ENCODE results near the gene POPDC2.
A peak's percentile ranks its signal among the peaks of the same experiment; 100 is the strongest.

POPDC2 gene

DNA sequence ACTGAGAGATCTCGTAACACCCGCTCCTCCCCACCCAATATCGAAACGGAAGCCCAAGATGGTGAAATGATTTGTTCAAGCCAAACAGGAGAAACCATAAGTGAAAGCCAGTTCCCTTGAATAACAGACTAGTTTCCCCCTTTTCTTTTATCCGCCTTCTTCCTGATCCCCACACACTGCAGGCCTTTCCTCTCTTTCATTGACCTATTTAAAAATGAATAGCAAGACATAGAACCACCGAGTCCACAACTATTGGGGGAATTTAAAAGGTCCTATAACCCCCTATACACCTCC, 17.2 kb upstream of the POPDC2 start:
- peak overlapping the region; percentile 98 for H3K4me3 Mint-ChIP-seq
- no peaks in the 10 kb centered on the region for H3K27me3 Mint-ChIP-seq
- H3K4me1 Mint-ChIP-seq (ENCODE audit: low read depth) = peaks cover 36% of the 10 kb centered on the region
- H3K27ac Mint-ChIP-seq = peak overlapping the region; percentile 90
- no peaks in the 10 kb centered on the region for H3K9me3 Mint-ChIP-seq
- peaks cover 21% of the 10 kb centered on the region for H3K36me3 Mint-ChIP-seq (ENCODE audit: low read depth)

DNA sequence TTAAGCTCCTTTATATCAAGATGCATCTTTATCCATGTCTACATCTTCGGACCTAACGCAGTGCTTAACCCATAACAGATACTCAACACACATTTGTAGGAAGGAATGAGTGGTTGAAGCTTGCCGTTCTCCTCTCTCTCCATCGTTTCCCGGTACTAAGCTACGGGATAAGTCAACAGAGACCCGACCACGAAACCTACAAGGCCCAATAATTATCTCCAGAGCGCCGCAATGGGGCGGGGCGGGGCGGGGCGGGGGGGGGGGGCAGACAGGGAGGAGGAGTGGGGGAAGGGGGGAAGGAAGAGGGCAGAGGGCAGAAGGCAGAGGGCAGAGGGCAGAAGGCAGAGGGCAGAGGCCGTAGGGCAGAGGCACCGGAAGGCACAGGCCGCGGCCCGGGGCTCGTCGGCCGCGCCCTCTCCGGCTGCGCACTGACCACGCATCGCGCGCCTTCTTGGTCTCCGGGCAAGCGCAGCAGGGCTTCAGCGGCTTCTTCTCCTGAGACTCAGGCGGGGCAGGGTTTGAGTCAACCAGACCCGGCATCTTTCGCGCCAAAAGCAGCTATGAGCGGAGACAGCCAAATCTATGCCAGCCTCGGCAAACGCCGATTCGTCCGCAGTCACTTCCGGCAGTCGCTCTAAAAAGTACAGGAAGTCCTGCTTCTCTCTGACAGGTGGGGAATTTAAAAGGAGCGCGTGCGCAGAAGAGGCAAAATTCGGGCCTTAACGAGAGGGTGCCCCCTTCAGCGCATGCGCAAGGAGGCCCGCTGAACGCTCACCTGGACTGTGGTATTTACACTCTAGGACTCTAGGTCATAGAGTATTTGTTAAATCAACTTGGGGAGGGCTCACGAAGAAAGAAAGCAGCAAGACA, 16.6 kb upstream of the POPDC2 start, which contains the start of gene COX17:
TSS of gene COX17 (minus strand) at position 636 of the 870 bp plus-strand sequence. CDS start at position 540, 96 bp downstream.
- Mint-ChIP-seq H3K4me1 (ENCODE audit: low read depth) (peaks cover 40% of the 10 kb centered on the region), H3K9me3 (no peaks in the 10 kb centered on the region), H3K36me3 (ENCODE audit: low read depth) (peaks cover 25% of the 10 kb centered on the region), H3K27ac (peak within 1 kb of the TSS; percentile 90), H3K4me3 (peak within 1 kb of the TSS; percentile 98), H3K27me3 (no peaks in the 10 kb centered on the region)

DNA sequence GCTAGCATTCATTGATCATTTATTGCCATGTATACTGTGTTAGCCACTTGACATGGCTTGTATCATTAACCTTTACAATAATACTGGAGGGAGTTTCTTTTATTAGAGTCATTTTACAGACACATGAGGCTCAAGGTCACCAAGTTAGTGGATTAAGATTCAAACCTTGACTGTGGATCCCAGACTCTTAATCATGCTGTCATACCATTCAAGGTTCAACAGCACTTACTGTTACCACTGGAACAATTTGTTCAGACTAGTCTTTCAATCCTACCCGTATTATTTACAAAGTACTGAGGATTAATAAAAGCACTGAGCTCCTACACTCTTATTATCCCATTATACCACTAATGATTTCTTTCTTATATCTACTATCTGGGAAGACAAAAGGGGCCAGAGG, 15.6 kb upstream of the POPDC2 start:
- H3K4me1 Mint-ChIP-seq (ENCODE audit: low read depth) = peaks cover 42% of the 10 kb centered on the region
- peak overlapping the region; percentile 90 for H3K27ac Mint-ChIP-seq
- H3K27me3 Mint-ChIP-seq = no peaks in the 10 kb centered on the region
- H3K36me3 Mint-ChIP-seq (ENCODE audit: low read depth) = peaks cover 34% of the 10 kb centered on the region
- peak overlapping the region; percentile 98 for H3K4me3 Mint-ChIP-seq
- H3K9me3 Mint-ChIP-seq = no peaks in the 10 kb centered on the region

DNA sequence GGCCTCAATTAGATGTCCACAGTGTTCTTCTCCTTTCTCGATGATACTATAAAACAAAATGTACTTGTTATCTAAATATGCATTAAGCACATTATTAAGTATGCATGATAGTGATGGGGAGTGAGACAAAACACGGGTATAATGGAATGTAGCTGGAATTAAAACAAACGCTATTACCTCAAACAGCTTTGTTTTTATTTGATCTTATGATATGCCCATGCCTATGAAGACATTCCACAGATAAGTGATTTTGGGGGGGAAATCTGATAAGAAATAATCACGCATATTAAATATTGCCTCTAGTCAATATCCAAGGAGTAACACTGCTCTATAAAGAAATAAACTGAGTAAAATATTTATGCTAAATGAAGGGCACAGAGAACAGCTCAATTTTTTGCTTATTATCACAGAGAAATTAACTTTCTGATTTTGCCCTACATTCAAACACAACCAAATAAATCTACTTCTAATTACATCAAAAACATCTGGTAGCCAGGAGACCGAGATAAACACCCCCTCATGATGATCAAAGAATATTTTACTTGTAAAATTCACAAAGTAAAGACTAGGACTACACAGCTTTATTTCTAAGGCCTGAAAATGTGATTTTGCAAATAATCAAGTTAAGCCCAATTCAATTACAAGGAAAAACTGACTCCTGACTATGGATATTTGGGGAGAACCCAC, 14.9 kb upstream of the POPDC2 start:
- peak overlapping the region; percentile 98 for H3K4me3 Mint-ChIP-seq
- no peaks in the 10 kb centered on the region for H3K9me3 Mint-ChIP-seq
- peaks cover 45% of the 10 kb centered on the region for H3K4me1 Mint-ChIP-seq (ENCODE audit: low read depth)
- H3K36me3 Mint-ChIP-seq (ENCODE audit: low read depth) = peaks cover 38% of the 10 kb centered on the region
- H3K27me3 Mint-ChIP-seq = no peaks in the 10 kb centered on the region
- H3K27ac Mint-ChIP-seq = peak overlapping the region; percentile 61

DNA sequence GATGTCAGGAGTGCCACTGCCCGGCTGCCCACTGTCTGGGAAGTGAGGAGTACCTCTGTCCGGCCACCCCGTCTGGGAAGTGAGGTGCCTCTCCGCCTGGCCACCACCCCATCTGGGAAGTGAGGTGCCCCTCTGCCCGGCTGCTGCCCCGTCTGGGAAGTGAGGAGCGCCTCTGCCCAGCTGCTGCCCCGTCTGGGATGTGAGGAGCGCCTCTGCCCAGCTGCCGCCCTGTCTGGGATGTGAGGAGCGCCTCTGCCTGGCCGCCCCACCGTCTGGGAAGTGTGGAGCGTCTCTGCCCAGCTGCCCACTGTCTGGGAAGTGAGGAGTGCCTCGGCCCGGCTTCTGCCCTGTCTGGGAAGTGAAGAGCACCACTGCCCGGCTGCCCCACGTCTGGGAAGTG, 13.5 kb upstream of the POPDC2 start:
- Mint-ChIP-seq H3K4me1 (ENCODE audit: low read depth) (peaks cover 51% of the 10 kb centered on the region), H3K27ac (no peak overlapping the region), H3K36me3 (ENCODE audit: low read depth) (peaks cover 53% of the 10 kb centered on the region), H3K27me3 (no peaks in the 10 kb centered on the region), H3K9me3 (no peaks in the 10 kb centered on the region), H3K4me3 (no peak overlapping the region)

DNA sequence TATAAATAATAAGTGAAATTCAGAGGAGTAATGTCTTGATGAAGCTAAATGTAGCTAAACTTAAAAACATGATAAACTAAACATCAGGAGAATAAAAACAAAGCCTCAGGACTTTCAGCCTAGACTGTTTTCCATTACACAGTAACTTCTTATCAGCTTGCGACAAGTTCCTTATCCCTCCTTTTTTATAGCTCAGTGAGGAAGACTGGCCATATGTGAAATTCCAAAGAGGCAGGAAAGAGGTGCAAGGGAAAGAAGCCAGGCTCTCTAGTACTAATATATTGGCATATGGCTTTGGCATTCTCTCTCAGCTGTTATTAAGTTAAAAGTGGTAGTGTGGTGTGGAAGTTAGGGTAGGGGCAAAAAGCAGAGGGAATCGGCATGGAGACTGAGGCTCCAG, 12.4 kb upstream of the POPDC2 start:
- H3K4me3 Mint-ChIP-seq = no peak overlapping the region
- no peak overlapping the region for H3K27ac Mint-ChIP-seq
- H3K27me3 Mint-ChIP-seq = no peaks in the 10 kb centered on the region
- H3K4me1 Mint-ChIP-seq (ENCODE audit: low read depth) = peaks cover 49% of the 10 kb centered on the region
- no peaks in the 10 kb centered on the region for H3K9me3 Mint-ChIP-seq
- peaks cover 58% of the 10 kb centered on the region for H3K36me3 Mint-ChIP-seq (ENCODE audit: low read depth)

DNA sequence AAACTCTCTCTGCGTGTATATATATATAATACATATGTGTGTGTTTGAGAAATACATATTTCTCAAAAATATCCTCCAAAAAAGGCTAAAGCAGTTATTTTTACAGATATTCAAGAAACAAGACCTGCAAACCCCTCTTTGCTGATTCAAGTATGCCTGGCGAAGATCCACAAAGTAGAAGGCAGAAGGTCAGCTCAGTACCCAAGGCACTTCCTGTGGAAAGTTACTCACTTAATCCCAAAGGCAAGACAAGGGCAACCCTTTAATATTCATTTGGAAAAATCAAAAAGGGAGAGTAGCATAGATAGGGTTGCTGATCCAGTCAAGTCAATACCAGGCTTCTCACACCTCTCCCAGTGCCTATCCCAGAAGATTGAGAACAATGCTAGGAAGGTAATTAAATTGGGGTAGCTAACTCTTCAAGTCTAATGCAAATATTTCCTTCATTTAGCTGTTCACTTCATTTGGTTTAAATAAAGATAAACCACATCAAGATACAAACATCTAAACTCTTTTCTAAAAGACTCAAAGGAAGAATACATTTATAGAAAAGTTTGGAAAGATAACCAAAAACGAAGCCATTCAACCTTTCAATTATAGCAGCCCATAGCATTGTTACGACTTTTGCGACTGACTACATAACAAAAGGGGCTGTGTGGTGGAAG, 9.6 kb upstream of the POPDC2 start:
- H3K4me3 Mint-ChIP-seq = no peak overlapping the region
- H3K36me3 Mint-ChIP-seq (ENCODE audit: low read depth) = peaks cover 64% of the 10 kb centered on the region
- H3K27me3 Mint-ChIP-seq = no peaks in the 10 kb centered on the region
- peaks cover 26% of the 10 kb centered on the region for H3K4me1 Mint-ChIP-seq (ENCODE audit: low read depth)
- no peaks in the 10 kb centered on the region for H3K9me3 Mint-ChIP-seq
- H3K27ac Mint-ChIP-seq = peak overlapping the region; percentile 81

DNA sequence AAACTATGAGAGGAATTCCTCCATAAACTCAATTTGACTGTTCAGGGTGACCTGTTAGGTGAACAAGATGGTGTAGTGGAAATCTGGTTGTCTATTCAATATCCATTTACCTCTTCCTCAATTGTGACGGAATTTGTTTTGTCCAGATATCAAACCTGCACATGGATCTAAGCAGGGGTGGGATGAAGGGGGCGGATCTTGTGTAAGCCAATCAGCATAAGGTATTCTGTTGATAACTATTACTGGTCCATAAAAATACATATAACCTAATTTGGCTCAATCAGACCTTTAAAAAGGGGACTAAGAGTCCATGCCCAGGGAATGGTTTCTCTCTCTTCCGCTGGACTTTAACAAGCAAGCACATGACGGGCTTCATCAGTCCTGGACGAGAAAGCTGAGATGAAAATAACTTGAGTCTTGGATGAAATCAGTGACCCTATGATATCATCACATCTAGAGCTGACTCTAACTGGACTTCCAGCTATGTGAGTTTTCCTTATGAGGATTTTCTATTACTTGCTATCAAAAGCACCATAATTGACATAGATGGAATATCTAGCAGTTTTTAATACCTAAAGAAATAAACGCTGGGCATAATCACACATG, 5.7 kb upstream of the POPDC2 start:
- H3K36me3 Mint-ChIP-seq (ENCODE audit: low read depth) = peaks cover 33% of the 10 kb centered on the region
- no peaks in the 10 kb centered on the region for H3K9me3 Mint-ChIP-seq
- no peaks in the 10 kb centered on the region for H3K27me3 Mint-ChIP-seq
- H3K4me3 Mint-ChIP-seq = no peak overlapping the region
- peaks cover 17% of the 10 kb centered on the region for H3K4me1 Mint-ChIP-seq (ENCODE audit: low read depth)
- H3K27ac Mint-ChIP-seq = no peak overlapping the region

DNA sequence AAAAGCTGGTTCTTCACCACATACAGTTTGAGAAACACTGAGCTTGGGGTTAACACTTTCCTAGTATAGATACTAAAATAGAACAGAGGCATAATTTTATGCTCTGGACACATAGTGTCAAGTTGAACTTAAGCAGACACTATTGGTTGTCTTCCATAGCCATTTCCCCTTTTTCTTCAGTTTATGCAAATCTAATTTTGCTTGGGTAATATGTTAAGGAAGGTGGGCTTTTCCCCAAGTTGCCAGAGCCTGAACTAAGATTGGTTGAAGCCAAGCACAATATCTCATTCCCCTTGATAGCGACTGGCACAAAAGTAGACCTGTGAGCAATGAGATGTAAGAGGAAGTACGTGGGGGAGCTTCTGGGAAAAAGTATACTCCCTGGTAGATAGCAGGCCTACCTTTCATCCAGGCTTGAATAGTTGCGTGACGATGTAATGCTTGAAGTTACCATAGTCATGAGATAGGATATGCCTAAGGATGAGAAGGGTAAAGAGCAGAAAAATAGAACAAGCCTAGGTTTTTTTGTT, 4.5 kb upstream of the POPDC2 start:
- Mint-ChIP-seq H3K9me3 (no peaks in the 10 kb centered on the region), H3K27me3 (no peaks in the 10 kb centered on the region), H3K27ac (no peak overlapping the region), H3K4me3 (no peak overlapping the region), H3K4me1 (ENCODE audit: low read depth) (peaks cover 10% of the 10 kb centered on the region), H3K36me3 (ENCODE audit: low read depth) (peaks cover 24% of the 10 kb centered on the region)

DNA sequence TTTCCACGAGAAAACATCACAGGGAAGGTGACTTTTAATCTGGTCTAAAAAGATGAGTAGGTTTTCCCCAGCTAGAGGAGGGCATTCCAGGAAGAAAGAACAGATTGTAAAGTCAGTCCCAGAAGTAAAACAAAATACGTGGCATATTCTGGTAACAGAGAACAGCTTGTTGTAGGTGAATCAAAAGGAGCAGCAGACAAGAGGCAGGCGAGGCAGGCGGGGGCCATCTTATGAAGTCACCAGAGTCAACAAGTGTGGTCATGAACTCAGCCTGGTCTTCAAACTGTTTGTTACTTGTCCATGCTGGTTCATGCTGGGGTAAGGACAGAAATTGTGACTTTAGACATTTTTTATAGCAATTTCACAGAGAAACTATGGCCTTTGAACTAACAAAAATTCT, 4.0 kb upstream of the POPDC2 start:
- Mint-ChIP-seq H3K9me3 (no peaks in the 10 kb centered on the region), H3K4me3 (no peak overlapping the region), H3K27ac (peak overlapping the region; percentile 22), H3K27me3 (no peaks in the 10 kb centered on the region), H3K36me3 (ENCODE audit: low read depth) (peaks cover 19% of the 10 kb centered on the region), H3K4me1 (ENCODE audit: low read depth) (peaks cover 9% of the 10 kb centered on the region)

DNA sequence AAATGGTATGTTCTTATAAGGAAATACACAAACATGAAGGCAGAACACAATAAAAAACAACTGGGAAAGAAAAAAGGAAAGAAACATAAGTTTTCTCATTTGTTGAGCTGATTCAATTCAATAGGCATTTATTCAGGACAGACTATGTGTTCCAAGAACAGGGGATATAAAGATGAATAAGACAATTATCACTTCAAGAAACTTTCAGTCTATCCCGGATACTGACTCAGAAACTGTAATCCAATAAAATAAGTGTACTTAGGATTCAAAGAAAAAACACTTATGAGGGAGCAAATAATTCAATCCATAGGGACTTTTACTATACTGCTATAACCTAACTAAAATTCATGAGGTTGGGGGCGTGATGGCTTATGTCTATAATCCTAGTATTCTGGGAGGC, 3.5 kb upstream of the POPDC2 start:
- H3K27ac Mint-ChIP-seq = no peak overlapping the region
- H3K36me3 Mint-ChIP-seq (ENCODE audit: low read depth) = peaks cover 14% of the 10 kb centered on the region
- no peaks in the 10 kb centered on the region for H3K27me3 Mint-ChIP-seq
- no peaks in the 10 kb centered on the region for H3K9me3 Mint-ChIP-seq
- H3K4me3 Mint-ChIP-seq = no peak overlapping the region
- peaks cover 9% of the 10 kb centered on the region for H3K4me1 Mint-ChIP-seq (ENCODE audit: low read depth)

DNA sequence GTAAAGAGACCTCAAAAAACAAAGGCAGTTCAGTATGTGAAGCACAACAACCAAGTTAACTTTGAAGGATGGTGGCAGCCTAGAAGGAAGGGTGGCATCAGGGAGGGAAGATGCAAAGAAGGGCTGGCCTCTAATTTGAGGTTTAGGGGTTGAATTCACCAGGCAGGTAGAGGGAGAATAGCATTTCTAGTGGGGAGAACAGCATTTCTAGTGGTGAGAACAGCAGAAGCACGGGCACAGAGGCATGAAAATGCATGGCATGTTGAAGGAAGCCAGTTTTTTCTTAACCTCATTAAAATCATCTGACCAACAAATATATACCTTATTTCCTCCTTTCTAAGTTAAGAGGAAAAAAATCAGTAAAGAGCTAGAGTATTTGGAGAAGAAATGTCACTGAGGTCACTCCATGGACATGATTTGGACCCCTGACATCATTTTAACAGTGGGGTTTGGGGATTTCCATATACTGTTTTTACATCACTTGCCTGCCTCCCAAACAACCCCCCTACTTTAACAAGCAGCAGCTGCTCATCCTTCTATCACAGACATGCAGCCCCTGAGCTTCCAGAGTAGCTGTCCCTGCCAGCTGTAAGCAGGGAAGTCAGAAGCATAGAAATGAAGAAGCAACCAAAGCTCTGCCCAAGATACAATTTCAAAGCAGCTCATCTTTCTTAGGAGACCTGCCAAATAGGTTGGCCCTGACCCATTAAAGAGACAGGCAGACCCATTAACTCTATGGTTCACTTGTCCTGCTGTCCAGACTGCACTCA, 2.4 kb upstream of the POPDC2 start:
- H3K4me3 Mint-ChIP-seq = no peak overlapping the region
- H3K27ac Mint-ChIP-seq = no peak overlapping the region
- peaks cover 9% of the 10 kb centered on the region for H3K36me3 Mint-ChIP-seq (ENCODE audit: low read depth)
- no peaks in the 10 kb centered on the region for H3K27me3 Mint-ChIP-seq
- H3K9me3 Mint-ChIP-seq = no peaks in the 10 kb centered on the region
- peaks cover 11% of the 10 kb centered on the region for H3K4me1 Mint-ChIP-seq (ENCODE audit: low read depth)

DNA sequence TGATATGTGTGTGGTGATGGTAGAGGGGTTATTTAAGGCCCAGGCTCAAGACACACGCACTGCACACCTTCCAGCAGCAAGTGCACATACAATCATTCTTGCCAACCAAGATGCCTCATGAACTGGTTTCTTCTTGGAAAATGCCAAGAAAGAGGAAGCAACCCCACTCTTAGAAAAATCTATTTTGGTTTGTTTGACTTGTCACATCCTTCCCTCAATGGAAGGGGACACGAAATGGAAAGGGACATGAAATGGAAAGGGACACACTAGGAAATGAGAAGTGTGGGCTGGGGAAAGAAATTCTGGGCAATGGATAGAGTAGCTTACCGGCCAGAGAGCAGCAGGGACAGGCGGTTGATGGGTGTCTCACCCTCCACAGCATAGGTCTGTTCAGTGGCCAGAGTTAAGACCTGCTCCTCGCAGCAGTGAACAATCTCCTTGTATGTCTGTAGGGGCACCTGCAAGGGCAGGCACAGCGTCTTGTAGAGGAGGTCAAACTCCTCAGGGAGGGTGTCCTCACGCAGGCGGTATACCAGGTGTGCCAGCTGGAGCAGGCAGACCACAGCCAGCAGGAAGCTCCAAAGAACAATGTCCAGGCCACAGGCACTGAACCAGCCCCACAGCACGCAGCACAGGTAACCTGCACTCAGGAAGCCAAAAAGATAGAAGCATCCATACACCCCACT, 640 bp downstream of the POPDC2 start:
- Mint-ChIP-seq H3K27me3 (no peaks in the 10 kb centered on the region), H3K27ac (no peak overlapping the region), H3K36me3 (ENCODE audit: low read depth) (no peaks in the 10 kb centered on the region), H3K4me3 (no peak overlapping the region), H3K9me3 (no peaks in the 10 kb centered on the region), H3K4me1 (ENCODE audit: low read depth) (peaks cover 12% of the 10 kb centered on the region)

DNA sequence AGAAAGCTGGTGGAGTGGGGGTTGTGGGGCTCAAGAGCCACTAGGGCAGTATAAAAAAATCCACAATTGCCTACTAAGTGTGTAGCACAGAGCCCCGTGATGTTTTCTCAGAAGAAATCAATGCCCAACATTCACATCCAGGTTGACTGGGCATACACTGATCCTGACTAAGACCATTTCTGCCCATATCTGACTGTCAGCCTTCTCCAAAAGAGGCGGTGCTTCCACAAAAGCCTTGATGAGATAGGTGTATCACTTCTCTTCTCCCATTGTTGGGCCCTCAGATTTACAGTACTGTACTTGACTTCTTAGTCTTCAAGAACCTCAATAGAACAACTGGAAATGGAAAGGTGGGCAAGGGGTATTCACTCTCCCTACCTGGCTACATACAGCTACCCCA, 1.4 kb downstream of the POPDC2 start:
- H3K36me3 Mint-ChIP-seq (ENCODE audit: low read depth) = no peaks in the 10 kb centered on the region
- no peaks in the 10 kb centered on the region for H3K27me3 Mint-ChIP-seq
- H3K9me3 Mint-ChIP-seq = no peaks in the 10 kb centered on the region
- peaks cover 6% of the 10 kb centered on the region for H3K4me1 Mint-ChIP-seq (ENCODE audit: low read depth)
- H3K27ac Mint-ChIP-seq = no peak overlapping the region
- H3K4me3 Mint-ChIP-seq = no peak overlapping the region
